Activated CD8-positive, alpha-beta T cell treated with anti-CD3 and anti-CD28 coated beads for 36 hours (primary cell): ENCODE results near the gene GTF2H3. TPM values are rescaled to one million over a fixed set of nuclear protein-coding genes. Genes with fewer than 3 reads are reported as not detected.

Experiments
- ATAC-seq: fragments of 200-7000 bp; cut with Tn5 transposase; one replicate; pipeline ENCODE4 v1.10.0; 2021; ENCODE audit warnings: mild to moderate bottlenecking, moderate library complexity
- CTCF ChIA-PET: fragments of 350-600 bp; sonication (Branson Sonifier 250); formaldehyde crosslinking; loops from one replicate; lab custom pipeline; 2021; ENCODE audit warnings: antibody characterized with exemption; lab: Charles Lee
- POLR2A ChIA-PET: fragments of 350-600 bp; sonication (Branson Sonifier 250); formaldehyde crosslinking; loops from one replicate; lab custom pipeline; 2021; ENCODE audit warnings: antibody characterized with exemption; lab: Charles Lee
- DNase-seq: peaks from one replicate; pipeline ENCODE4 v3.0.0-alpha.2; 2020
- H3K27ac Mint-ChIP-seq: one replicate; pipeline ENCODE4 v1.8.0; 2021; ENCODE audit warnings: mild to moderate bottlenecking, mixed read lengths
- H3K27me3 Mint-ChIP-seq: one replicate; pipeline ENCODE4 v1.8.0; 2021; ENCODE audit warnings: mixed read lengths
- H3K36me3 Mint-ChIP-seq: one replicate; pipeline ENCODE4 v1.8.0; 2021; ENCODE audit warnings: low read depth, mixed read lengths
- H3K4me1 Mint-ChIP-seq: one replicate; pipeline ENCODE4 v1.8.0; 2021; ENCODE audit warnings: low read depth, mixed read lengths
- H3K4me3 Mint-ChIP-seq: one replicate; pipeline ENCODE4 v1.8.0; 2021; ENCODE audit warnings: mild to moderate bottlenecking, moderate library complexity, mixed read lengths
- H3K9me3 Mint-ChIP-seq: one replicate; pipeline ENCODE4 v1.8.0; 2021; ENCODE audit warnings: mixed read lengths
- CTCF ChIP-seq: fragments of 200-600 bp; IDR thresholded peaks from one replicate; pipeline ENCODE4 v1.8.0; 2022; ENCODE audit warnings: antibody characterized with exemption, mild to moderate bottlenecking
- intact Hi-C: fragments of 100-400 bp; cut with micrococcal nuclease; formaldehyde crosslinking; loops from one replicate; pipeline ENCODE4 v1.10.0; 2022
- total RNA-seq, 2 experiments: library from RNA; stranded (reverse); gene quantifications; one replicate each; pipeline ENCODE4 v1.2.3, GENCODE V29; 2021

Gene GTF2H3
- total RNA-seq, 2 experiments from 2014 or later: 78.6 to 80.0 TPM

- no peaks in the 10 kb centered on the region for H3K4me1 Mint-ChIP-seq
- intact Hi-C loops: no loop called here
- POLR2A ChIA-PET: no interaction called here
Measured at GRCh38 chr12:123686636-123687190, 53.1 kb downstream of the GTF2H3 start.

GRCh38 chr12:123690191-123690840 lies 56.7 kb downstream of the GTF2H3 start:
- no peak for TF ChIP-seq CTCF
- H3K4me1 Mint-ChIP-seq: no peaks in the 10 kb centered on the region

More at GRCh38 chr12:123686636-123687190, 53.1 kb downstream of the GTF2H3 start:
- Mint-ChIP-seq H3K36me3 (peaks cover 2% of the 10 kb centered on the region), H3K27ac (no peak overlapping the region), H3K4me3 (no peak overlapping the region), H3K27me3 (no peaks in the 10 kb centered on the region), H3K9me3 (no peaks in the 10 kb centered on the region)
- CTCF ChIA-PET: no interaction called here
- no peak for ATAC-seq
- no peak for TF ChIP-seq CTCF
- no peak for DNase-seq

GRCh38 chr12:123696207-123696606 lies 62.6 kb downstream of the GTF2H3 start:
- CTCF ChIA-PET: no interaction called here
- ATAC-seq: no peak
- no peaks in the 10 kb centered on the region for H3K27me3 Mint-ChIP-seq
- H3K36me3 Mint-ChIP-seq: peaks cover 3% of the 10 kb centered on the region
- intact Hi-C loops: no loop called here
- H3K9me3 Mint-ChIP-seq: no peaks in the 10 kb centered on the region
- POLR2A ChIA-PET: interaction anchor here (1.1 kb wide), 1 partner anchor 16 kb away, joined by 3 read pairs; the partner anchor contains the start of gene ATP6V0A2
- H3K27ac Mint-ChIP-seq: no peak overlapping the region
- no peaks in the 10 kb centered on the region for H3K4me1 Mint-ChIP-seq
- H3K4me3 Mint-ChIP-seq: no peak overlapping the region
- no peak for TF ChIP-seq CTCF
- no peak for DNase-seq

More at GRCh38 chr12:123690191-123690840, 56.7 kb downstream of the GTF2H3 start:
- H3K9me3 Mint-ChIP-seq: no peaks in the 10 kb centered on the region
- intact Hi-C loops: no loop called here
- ATAC-seq: no peak
- peaks cover 2% of the 10 kb centered on the region for H3K36me3 Mint-ChIP-seq
- no peak overlapping the region for H3K27ac Mint-ChIP-seq
- H3K27me3 Mint-ChIP-seq: no peaks in the 10 kb centered on the region
- no peak overlapping the region for H3K4me3 Mint-ChIP-seq
- CTCF ChIA-PET: no interaction called here
- DNase-seq: no peak
- POLR2A ChIA-PET: no interaction called here

- Mint-ChIP-seq H3K9me3 (no peaks in the 10 kb centered on the region), H3K27me3 (no peaks in the 10 kb centered on the region), H3K27ac (no peak overlapping the region), H3K4me3 (no peak overlapping the region), H3K36me3 (peaks cover 3% of the 10 kb centered on the region), H3K4me1 (no peaks in the 10 kb centered on the region)
- no peak for DNase-seq
- ChIA-PET CTCF (interaction anchor here (0.7 kb wide), 1 partner anchor 37 kb away, joined by 3 read pairs; no protein-coding TSS in a partner anchor), POLR2A (interaction anchor here (1.1 kb wide), 1 partner anchor 16 kb away, joined by 3 read pairs; the partner anchor contains the start of gene ATP6V0A2)
- TF ChIP-seq CTCF: no peak
- no peak for ATAC-seq
- intact Hi-C loops: no loop called here
Measured at GRCh38 chr12:123696646-123697045, 63.0 kb downstream of the GTF2H3 start.

- no peaks in the 10 kb centered on the region for H3K27me3 Mint-ChIP-seq
- no peak overlapping the region for H3K27ac Mint-ChIP-seq
- TF ChIP-seq CTCF: no peak
- H3K4me1 Mint-ChIP-seq: peaks cover under 1% of the 10 kb centered on the region
- ATAC-seq: peak; percentile 53
- H3K4me3 Mint-ChIP-seq: no peak overlapping the region
- DNase-seq: peak; percentile 27
- CTCF ChIA-PET: no interaction called here
- H3K36me3 Mint-ChIP-seq: peaks cover 3% of the 10 kb centered on the region
- H3K9me3 Mint-ChIP-seq: no peaks in the 10 kb centered on the region
- POLR2A ChIA-PET: interaction anchor here (1.1 kb wide), 1 partner anchor 342 kb away, joined by 3 read pairs; no protein-coding TSS in a partner anchor
- intact Hi-C loops: no loop called here
Measured at GRCh38 chr12:123705935-123706334, 72.3 kb downstream of the GTF2H3 start.
